ENCODE measurements around the gene EFCAB5. TPM values are rescaled to one million over a fixed set of nuclear protein-coding genes. Genes with fewer than 3 reads are reported as not detected.

EFCAB5 gene
- total RNA-seq, 1 donor from 2014 or later, result not detected

DNA sequence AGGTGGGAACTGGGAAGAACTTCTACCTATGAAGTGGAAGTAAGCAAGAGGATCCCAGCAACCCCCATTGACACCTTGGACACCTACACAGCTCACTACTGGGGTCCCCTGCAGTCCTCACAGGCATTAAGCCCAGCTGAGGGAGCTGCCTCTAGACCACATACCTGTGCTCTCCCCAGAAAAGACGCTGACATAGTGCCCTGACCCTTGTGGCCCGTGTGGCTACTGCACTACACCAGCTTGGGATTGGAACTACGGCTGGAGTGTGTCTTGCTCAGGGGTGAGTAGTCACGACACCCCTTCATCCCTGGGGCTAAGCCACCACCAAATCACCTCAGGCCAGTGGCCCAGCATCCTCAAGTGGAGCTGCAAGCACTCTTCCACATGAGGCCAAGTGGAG lies 120.9 kb downstream of the EFCAB5 start:
- TF ChIP-seq, protein P1, sequence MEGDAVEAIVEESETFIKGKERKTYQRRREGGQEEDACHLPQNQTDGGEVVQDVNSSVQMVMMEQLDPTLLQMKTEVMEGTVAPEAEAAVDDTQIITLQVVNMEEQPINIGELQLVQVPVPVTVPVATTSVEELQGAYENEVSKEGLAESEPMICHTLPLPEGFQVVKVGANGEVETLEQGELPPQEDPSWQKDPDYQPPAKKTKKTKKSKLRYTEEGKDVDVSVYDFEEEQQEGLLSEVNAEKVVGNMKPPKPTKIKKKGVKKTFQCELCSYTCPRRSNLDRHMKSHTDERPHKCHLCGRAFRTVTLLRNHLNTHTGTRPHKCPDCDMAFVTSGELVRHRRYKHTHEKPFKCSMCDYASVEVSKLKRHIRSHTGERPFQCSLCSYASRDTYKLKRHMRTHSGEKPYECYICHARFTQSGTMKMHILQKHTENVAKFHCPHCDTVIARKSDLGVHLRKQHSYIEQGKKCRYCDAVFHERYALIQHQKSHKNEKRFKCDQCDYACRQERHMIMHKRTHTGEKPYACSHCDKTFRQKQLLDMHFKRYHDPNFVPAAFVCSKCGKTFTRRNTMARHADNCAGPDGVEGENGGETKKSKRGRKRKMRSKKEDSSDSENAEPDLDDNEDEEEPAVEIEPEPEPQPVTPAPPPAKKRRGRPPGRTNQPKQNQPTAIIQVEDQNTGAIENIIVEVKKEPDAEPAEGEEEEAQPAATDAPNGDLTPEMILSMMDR (IDR thresholded peaks at IDR 0.05), result no peak
- TF ChIP-seq POLR2AphosphoS5 (IDR thresholded peaks at IDR 0.05; ENCODE audit: insufficient read depth in 1 of 2, low read depth in 1 of 2), result no peak
- TF ChIP-seq POLR2A (IDR thresholded peaks at IDR 0.05), result no peak
- no peak for DNase-seq (ENCODE audit: extremely low spot score in 2 of 2)

DNA sequence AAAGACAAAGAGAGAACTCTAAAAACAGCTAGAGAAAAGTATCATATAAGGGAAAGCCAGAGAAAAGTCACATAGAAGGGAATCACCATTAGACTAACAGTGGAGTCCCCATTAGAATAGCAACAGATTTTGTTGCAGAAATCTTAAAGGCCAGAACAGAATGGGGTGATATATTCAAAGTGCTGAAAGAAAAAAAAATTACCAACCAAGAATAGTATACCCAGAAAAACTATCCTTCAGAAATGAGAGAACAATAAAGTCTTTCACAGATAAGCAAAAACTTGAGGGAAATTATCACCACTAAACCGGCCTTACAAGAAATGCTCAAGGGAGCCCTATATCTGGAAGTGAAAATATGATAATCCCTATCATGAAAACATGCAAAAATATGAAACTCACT lies 123.3 kb downstream of the EFCAB5 start:
- intact Hi-C loops (cut with DNase I), result no loop called here
- Histone ChIP-seq H3K27ac (no peak overlapping the region), H3K27me3 (no peaks in the 10 kb centered on the region), H3K4me3 (no peak overlapping the region), H3K4me1 (no peaks in the 10 kb centered on the region), H3K36me3 (no peaks in the 10 kb centered on the region), H3K9me3 (peaks cover 17% of the 10 kb centered on the region)
- TF ChIP-seq, protein P1 (IDR thresholded peaks at IDR 0.05), result no peak
- no peak for TF ChIP-seq POLR2A (IDR thresholded peaks at IDR 0.05)
- TF ChIP-seq POLR2AphosphoS5 (IDR thresholded peaks at IDR 0.05; ENCODE audit: insufficient read depth in 1 of 2, low read depth in 1 of 2), result no peak
- DNase-seq (ENCODE audit: extremely low spot score in 2 of 2), result no peak

More for the DNA sequence above, 120.9 kb downstream of the EFCAB5 start:
- Histone ChIP-seq H3K27me3 (no peaks in the 10 kb centered on the region), H3K27ac (no peak overlapping the region), H3K36me3 (no peaks in the 10 kb centered on the region), H3K4me1 (no peaks in the 10 kb centered on the region), H3K9me3 (peaks cover 17% of the 10 kb centered on the region), H3K4me3 (no peak overlapping the region)
- intact Hi-C loops (cut with DNase I), result no loop called here

DNA sequence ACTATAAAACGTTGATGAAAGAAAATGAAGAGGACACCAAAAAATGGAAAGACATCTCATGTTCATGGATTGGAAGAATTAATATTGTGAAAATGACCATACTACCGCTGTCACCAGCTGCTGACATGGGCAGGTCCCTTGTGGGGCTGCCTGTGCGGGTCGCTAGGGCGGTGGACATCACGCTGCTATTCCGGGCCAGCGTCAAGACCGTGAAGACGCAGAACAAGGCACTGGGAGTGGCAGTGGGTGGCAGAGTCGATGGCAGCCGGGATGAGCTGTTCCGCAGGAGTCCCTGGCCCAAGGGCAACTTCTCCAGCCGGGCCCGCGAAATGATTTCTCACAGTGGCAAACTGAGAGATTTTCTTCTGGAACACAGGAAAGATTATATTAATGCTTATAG lies 127.0 kb downstream of the EFCAB5 start:
- no peak overlapping the region for H3K27ac ChIP-seq
- H3K9me3 ChIP-seq, result peaks cover 17% of the 10 kb centered on the region
- intact Hi-C loops (cut with DNase I), result no loop called here
- H3K36me3 ChIP-seq, result no peaks in the 10 kb centered on the region
- H3K4me3 ChIP-seq, result no peak overlapping the region
- H3K4me1 ChIP-seq, result no peaks in the 10 kb centered on the region
- TF ChIP-seq, protein P1 (IDR thresholded peaks at IDR 0.05), result no peak
- no peak for TF ChIP-seq POLR2A (IDR thresholded peaks at IDR 0.05)
- no peak for TF ChIP-seq POLR2AphosphoS5 (IDR thresholded peaks at IDR 0.05; ENCODE audit: insufficient read depth in 1 of 2, low read depth in 1 of 2)
- no peak for DNase-seq (ENCODE audit: extremely low spot score in 2 of 2)
- no peaks in the 10 kb centered on the region for H3K27me3 ChIP-seq

DNA sequence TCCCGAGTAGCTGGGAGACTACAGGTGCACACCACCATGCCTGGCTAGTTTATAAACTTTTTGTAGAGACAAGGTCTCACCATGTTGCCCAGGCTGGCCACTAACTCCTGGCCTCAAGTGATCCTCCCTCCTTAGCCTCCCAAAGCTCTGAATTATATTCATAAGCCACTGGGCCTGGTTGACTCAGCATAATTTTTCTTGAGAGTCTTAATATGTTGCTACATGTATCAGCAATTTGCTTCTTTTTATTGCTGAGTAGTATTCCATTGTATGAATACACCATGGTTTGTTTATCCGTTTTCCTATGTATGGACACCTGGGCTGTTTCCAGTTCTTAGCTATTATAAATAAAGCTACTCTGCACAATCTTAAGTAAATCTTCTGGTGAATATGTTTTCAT lies 132.8 kb downstream of the EFCAB5 start:
- intact Hi-C loops (cut with DNase I), result no loop called here
- no peak for TF ChIP-seq POLR2A (IDR thresholded peaks at IDR 0.05)
- TF ChIP-seq, protein P1 (IDR thresholded peaks at IDR 0.05), result no peak
- TF ChIP-seq POLR2AphosphoS5 (IDR thresholded peaks at IDR 0.05; ENCODE audit: insufficient read depth in 1 of 2, low read depth in 1 of 2), result no peak

DNA sequence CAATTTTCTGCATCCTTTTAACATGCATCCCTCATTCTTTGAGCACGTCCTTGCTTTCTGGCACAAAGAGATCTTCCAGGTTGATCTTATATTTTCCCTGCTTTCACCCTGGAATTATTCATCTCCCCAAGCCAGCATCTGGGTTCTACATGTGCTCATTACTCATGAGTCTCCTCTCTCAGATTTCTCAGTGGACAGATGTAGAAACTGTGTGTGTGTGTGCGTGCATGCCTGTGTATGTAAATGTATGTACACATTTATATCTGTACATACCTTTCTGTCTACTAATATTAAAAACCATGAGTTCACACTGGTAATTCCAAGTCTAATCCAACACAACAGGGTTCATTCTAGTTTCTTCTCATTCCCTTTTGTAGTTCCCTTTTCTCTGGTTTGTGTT lies 133.3 kb downstream of the EFCAB5 start:
- no peak for DNase-seq (ENCODE audit: extremely low spot score in 2 of 2)
- H3K4me1 ChIP-seq, result no peaks in the 10 kb centered on the region
- H3K27ac ChIP-seq, result no peak overlapping the region
- H3K36me3 ChIP-seq, result no peaks in the 10 kb centered on the region
- H3K9me3 ChIP-seq, result no peaks in the 10 kb centered on the region
- intact Hi-C loops (cut with DNase I), result no loop called here
- H3K4me3 ChIP-seq, result no peak overlapping the region
- TF ChIP-seq POLR2AphosphoS5 (IDR thresholded peaks at IDR 0.05; ENCODE audit: insufficient read depth in 1 of 2, low read depth in 1 of 2), result no peak
- TF ChIP-seq, protein P1 (IDR thresholded peaks at IDR 0.05), result no peak
- TF ChIP-seq POLR2A (IDR thresholded peaks at IDR 0.05), result no peak
- H3K27me3 ChIP-seq, result no peaks in the 10 kb centered on the region

More for the DNA sequence above, 132.8 kb downstream of the EFCAB5 start:
- no peaks in the 10 kb centered on the region for H3K36me3 ChIP-seq
- H3K27me3 ChIP-seq, result no peaks in the 10 kb centered on the region
- H3K4me3 ChIP-seq, result no peak overlapping the region
- no peaks in the 10 kb centered on the region for H3K9me3 ChIP-seq
- no peaks in the 10 kb centered on the region for H3K4me1 ChIP-seq
- no peak overlapping the region for H3K27ac ChIP-seq
- no peak for DNase-seq (ENCODE audit: extremely low spot score in 2 of 2)

Data from vagina (tissue), 2 donors.